GM21723 (cell line): ENCODE measurements around the gene PROP1.
"Not testable (repeated sequence)": the region's sequence is repeated elsewhere in the genome, so short reads cannot be mapped to it uniquely, and the experiment has no call there.

Source experiments
- ATAC-seq: cut with Tn5 transposase; IDR thresholded peaks from one replicate; pipeline ENCODE4 v1.9.1; 2021; ENCODE audit warnings: mild to moderate bottlenecking, moderate library complexity; ENCODE audit not compliant: unreplicated experiment

PROP1 gene

DNA sequence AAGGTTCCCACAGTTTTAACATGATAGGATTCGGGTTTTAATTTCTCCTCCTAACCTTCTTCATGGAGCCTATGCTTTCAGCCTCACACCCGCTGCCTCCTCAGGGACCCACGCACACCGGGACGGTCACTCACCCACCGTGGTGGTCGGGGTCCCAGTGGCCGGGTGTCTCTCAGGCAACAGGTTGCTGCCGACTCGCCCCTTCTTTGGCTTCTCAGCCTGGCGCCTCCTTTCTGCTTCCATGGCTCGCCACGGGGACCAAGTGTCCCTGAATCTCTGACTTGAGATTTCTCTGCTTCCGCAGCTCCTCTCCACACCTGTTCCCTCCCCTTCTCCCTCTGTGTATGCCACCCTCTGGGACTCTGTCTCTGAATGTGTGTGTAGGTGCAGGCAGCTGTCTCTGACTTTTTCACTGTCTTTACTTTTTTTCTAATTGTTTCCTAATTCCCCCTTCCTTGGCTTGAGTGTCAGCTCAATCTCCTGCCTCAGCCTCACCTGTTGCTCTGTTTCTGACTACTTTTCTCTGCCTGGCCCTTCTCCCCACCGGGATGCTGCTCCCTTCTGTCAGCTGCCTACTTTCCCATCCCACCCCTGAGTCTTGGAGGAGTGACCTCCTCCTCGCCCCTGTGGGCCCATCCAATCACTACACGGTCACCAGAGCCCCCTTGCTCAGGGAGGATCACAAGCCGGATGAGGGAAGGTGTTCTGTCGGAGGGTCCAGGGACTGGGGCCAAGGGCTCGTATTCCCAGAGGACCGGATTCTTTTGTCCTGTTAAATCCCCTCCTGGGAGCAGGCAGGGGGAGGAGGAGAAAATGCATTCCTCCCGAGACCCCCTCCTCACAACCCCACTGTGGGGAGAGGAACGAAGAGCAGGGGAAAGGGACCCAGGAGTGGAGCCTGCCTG is at the start of gene PROP1:
Gene PROP1, minus strand, starts transcription at position 552 of the 905 bp plus-strand sequence. Its CDS starts 309 bp downstream, at position 243.
- ATAC-seq = no peak

DNA sequence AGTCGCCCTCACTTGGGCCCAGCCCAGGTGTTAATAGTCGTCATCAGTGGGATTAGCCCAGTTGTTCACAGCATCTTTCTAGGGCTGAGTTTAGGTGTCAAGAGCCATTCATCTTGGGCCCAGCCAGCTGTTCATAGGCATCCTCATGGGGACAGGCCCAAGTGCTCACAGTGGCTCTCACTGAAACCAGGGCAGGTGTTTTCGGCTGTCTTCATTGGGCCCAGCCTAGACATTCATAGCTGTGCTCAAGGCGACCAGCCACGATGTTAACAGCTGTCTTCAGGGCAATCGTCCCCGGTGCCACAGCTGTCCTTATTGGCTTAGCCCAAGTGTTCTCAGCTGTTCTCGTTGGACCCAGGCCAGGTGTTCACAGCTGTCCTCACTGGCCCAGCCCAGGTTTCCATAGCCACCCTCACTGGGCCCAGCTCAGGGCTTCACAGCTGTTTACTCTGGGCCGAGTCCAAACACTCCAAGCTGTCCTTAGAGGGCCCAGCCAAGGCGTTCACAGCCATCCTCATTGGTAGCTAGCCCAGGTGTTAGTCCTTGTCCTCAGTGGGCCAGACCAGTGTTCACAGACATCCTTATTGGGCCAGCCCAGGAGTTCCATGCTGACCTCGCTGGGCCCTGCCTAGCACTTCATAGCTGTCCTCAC is 23.5 kb upstream of the PROP1 start:
- not testable (repeated sequence) for ATAC-seq

DNA sequence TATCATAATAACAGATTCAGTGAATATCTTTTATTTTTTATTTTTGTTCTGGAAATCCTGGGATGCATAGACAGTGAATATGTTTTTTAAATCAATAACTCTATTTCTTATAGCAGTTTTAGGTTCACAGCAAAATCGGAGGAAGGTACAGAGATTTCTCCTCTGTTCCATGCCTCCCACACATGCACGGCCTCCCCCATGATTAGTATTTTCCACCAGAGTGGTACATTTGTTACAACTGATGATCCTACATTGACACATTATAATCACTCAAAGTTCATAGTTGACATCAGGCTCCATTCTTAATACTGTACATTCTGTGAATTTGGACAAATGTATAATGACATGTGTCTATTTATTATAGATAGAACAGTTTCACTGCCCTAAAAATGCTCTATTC is 16.7 kb upstream of the PROP1 start:
- ATAC-seq = not testable (repeated sequence)

DNA sequence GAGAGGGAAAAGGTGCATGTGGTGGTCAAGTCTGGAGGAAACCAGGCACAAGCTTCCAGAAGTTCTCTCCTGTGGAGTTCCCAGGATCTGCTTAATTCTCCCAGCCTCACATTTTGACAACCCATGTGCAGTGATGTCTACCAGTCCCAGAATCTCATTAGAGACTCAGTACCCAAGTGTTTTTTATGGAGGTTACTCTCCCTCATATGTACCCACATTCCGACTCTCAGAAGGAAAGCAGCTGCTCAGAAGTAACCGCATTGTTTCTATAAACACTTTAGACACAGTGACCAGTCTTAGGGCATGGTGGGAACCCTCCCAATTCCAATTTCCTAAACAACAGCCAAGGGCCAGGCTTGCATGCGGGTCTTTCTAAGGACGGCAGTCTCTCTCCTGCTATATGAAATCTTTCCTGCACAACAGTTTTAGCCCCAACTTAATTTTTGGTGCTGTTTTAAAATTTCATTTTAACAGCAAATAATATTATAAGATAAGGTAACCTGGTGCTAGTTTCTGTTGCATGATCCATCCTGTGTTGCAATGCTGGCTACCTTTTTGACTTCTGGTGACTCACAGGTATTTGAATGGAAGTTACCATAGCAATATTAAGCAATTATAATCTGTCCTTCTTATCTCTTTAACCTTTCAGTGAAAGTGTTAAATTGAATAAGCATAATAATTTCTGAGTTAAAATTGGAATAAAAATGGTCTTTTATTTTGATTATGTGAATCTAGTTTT is 15.9 kb upstream of the PROP1 start:
- ATAC-seq = not testable (repeated sequence)

DNA sequence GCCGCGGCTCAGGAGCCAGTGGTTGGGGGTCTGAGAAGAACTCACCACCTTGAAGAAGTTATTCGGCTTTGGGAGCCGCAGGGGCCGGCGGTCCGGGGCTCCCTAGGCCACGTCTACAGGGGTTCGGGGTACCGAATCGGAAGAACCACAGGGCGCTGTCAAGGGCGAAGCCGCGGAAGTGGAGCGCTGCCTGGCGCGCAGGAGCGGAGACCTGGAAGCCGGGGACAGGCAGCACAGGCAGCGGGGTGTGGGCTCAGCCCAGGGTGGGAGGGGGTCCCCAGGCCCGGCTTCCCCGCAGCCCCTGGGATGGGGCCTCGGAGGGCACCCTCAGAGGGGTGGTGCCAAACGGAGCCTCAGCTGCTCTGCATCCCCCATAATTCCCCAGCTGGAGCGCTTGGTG is 11.2 kb upstream of the PROP1 start:
- not testable (repeated sequence) for ATAC-seq

DNA sequence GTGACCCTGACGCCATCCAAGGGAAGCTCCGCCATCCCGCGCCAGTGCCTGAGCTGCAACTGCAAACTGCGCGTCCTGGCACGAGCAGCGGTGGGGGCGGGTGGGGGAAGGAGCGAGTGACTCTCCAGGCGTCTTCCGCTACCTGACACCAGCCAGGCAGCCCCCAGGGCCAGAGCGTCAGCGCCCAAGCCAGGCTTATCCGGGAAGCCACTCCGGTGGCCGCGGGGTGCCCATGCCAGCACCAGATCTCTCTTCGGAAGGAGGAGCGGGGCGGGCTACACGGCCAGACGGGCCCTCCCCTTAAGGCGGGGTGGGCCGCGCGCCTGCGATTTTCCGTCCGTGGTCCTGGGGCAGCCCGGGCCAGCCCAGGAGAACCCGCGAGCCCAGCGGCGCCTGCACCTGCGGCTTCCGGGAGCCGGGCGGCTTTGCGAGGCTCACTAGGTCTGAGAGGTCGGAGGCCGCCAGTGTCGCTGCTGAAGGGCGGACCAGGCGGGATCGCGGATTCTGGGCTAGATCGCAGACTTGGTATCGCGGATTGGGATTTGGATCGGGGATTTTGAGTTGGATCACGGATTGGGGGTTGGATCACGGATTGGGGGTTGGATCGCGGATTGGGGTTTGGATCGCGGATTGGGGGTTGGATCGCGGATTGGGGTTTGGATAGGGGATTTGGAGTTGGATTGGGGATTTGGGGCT is 10.6 kb upstream of the PROP1 start:
- peak; percentile 83 for ATAC-seq

DNA sequence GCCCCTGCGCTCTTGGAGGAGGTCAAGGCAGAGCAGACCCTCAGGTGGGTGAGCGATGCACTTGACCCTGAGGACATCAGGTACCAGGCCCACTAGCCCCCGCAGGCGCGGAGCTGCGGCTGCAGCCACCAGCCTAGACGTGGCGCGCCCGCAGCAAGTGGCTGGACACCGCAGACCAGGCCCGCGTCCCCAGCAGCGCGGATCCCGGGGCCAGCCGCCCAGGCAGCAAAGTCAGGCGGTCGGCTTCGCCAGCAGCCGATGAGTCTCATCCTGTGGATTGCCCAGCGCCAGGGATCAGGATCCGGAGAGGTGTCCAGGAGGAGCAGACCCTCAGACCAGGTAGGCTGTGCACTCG is 10.1 kb upstream of the PROP1 start:
- peak; percentile 48 for ATAC-seq

DNA sequence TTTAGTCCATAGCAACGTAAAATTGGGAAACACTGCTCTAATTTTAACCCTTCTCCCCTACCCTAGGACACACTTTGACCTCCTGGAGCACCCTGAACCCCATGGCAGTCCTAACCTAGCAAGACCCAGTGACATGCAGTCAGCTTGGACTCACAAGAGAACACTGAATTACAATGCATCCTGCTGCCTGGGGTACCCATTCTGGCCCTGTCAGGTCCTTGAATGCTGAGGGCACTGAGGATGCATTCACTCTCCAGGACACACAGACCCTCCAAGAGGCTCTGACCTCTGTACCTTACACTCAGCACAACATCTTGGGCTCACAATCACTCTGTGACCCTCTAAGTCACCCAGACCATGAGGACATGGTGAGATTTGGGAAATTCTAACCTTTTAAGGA is 1.8 kb upstream of the PROP1 start:
- no peak for ATAC-seq

DNA sequence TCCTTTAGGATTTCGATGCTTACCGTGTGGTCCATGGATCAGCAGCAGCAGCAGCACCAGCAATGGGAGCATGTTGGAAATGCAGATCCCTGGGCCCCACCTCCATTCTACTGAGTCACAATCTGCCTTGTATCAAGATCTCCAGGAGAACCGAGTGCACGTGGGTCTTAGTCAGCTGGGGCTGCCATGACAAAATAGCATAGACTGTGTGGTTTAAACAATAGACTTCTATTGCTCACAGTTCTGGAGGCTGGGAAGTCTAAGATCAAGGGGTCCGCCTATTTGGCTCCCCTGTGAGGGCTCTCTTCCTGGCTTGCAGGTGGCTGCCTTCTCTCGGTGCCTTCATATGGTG is 1.3 kb upstream of the PROP1 start:
- ATAC-seq = no peak

DNA sequence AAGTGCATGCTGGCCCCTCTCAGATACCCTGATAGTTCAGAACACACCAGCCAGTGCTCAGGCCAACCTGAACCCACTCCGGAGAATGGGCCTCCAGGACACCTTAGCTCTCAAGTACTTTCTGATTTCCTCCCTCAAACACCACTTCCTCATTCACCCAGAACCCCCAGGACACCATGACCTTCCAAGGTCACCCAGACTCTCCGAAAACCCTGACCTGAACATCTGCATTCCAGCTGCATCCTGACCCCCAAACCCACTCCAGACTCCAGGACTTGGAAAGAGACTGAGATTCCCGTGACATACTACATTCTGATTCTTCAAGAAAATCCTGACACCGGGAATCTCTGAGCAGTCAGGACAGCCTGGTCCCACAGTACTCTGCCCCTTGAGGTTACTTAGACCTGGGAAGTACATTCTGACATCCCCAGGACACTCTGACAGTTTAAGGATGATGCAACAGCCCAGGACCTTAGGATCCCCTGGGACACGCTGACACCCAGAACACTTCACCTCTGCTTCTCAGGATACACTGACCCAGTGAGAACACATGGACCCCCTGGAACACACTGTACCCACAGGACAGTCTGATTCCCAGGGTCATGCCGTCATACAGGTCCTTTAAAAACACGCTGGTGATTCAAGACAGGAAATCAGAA is 747 bp upstream of the PROP1 start:
- ATAC-seq = no peak

DNA sequence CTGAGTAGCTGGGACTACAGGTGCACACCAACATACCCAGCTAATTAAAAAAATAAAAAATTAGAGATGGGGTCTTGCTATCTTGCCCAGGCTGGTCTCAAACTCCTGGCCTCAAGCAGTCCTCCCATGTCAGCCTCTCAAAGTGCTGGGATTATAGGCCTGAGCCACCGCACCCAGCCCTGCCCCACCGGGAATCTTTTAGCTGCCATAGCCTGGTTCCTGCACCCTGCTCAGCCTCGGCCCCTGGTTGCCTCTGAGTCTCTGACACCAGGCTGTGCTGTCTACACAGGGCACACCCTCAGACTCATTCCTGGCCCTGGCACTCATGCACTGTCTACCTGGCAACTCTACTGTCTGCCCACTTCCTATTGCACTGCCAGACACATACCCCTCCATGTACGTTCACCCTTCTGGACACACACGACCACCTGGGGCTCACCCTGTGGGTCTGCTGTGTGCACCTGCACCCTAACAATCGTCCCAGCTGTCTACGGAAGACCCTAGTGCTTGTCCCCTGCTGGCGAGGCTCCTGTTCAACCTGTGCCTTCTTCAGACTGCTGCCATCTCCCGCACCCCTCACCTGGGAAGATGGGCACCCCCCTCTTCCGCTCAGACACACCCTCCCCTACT is 1.4 kb downstream of the PROP1 start:
- ATAC-seq = no peak

DNA sequence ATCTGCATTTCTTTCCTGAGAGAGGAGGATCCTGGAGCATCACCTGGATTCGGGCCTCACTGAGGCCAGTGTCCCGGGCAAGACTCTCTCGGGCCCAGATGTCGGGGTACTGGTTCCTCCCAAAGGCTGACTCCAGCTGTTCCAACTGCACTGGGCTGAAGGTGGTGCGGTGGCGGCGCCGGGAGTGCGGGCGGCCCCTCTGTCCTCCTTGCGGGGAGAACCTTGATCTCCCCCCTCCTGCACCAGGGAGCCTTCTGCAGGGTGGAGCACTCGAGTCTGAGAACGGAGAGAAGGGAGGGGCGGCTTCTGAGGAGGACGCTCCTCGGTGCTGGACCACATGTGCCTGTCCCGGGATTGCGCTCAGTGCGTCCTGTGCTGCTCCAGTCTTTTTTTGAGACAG is 2.0 kb downstream of the PROP1 start:
- ATAC-seq = no peak

DNA sequence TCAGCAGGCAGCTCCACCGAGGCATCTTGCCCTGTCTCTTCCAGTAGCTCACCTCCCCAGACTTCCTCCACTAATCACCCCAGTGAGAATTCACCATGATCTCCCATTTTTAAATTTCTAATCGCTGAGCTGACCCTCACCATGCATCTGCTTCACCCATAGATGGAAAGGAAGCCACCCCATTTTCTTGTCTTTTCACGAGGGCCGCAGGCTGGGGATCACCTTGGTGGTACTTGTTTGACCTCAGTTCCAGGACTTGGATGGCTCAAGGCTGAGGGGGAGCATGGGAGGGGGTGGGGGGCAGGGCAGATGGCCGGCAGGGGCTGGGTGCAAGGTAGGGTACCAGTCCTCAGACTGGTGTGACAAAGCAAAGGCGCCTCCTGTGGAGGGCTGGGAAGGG is 3.6 kb downstream of the PROP1 start:
- no peak for ATAC-seq

DNA sequence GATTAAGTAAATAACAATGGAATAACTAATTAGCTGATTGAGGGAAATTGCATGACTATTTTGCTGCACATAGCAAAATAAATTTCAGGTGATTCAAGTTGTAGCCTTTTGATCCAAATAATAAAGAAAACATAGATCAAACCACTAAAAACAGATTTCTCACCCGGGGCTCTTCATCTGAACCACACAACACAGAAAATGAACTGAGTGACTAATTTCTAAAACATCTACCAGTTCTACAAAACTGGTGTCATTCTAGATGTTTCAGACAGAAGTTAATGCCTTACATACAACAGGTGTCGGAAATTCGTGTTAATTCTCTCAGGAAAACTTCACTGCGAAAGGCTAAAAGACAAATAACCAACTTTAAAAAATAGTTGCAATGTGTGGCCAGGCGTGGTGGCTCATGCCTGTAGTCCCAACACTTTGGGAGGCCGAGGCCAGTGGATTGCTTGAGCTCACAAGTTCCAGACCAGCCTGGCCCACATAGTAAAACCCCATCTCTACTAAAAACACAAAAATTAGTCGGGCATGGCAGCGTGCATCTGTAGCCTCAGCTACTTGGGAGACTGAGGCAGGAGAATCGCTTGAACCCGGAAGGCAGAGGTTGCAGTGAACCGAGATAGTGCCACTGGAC is 6.9 kb downstream of the PROP1 start:
- ATAC-seq = no peak

DNA sequence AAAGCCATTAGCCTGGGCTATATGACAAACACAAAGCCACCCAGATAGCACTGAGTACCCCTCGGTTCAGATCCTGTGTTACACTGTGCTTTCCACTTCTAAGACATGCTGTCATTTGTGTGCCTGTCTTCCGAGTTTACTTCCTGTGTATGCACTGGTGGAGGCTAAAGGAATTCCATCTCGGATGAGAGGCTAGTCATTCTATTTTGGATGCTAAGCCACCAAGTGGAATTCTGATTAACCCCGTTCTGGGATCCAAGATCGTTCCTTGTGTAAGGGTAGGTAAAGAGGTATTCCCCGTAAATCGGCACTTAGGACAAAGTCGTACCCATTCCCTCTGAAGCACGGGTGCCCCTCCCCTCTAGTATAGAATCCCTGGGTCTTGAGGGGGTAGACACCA is 8.7 kb downstream of the PROP1 start:
- no peak for ATAC-seq

DNA sequence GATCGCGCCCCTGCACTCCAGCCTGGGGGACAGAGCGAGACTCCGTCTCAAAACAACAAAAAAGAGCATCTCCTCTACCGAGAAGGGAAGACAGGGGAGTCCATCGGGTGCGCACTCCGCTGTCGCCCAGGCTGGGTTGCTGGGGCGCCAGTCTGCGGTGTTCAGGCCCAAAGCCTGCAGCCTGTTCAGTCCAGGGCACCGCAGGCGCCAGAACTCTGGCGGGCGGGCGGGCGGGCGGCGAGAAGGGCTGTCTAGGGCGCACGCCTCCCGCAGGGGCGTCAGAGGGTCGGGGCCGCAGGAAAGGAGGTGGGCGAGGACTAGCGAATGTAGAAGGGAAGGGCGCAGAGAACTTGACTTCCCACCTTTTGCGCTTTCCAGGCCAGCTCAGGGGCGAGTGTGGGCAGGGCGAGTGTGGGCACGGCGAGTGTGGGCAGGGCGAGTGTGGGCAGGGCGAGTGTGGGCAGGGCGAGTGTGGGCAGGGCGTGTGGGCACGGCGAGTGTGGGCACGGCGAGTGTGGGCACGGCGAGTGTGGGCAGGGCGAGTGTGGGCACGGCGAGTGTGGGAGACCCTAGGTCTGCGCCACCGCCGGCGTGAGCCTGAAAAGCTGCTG is 10.5 kb downstream of the PROP1 start:
- ATAC-seq = no peak

DNA sequence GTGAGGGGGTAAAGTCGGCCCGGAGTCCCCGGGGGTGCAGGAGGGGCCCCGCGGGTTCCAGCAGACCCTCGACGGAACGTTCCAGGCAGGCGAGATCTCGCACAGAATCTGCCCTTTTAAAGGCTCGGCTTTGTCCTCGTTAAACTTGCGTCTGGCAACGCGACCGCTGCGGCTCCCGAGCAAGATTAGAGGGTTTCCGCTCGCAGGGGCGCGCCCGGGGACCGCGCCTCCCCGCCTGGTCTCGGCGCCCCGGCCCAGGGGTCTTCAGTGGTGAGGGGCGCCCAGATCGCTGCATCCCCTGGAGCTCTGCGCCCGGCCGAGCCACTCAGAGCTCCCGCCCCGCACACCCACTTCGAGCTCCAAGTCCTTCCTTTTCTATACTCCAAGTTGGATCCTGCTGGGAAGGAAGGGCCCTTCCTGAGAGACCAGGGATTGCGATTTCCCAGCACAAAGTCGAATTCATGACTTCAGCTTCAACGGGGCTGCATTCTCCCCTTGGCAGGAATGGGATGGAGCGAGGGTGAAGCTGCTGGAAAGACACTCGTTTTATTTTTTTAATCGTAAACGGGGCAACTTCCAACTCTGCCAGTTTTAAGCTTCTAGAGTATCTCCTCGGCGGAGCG is 11.3 kb downstream of the PROP1 start:
- no peak for ATAC-seq

DNA sequence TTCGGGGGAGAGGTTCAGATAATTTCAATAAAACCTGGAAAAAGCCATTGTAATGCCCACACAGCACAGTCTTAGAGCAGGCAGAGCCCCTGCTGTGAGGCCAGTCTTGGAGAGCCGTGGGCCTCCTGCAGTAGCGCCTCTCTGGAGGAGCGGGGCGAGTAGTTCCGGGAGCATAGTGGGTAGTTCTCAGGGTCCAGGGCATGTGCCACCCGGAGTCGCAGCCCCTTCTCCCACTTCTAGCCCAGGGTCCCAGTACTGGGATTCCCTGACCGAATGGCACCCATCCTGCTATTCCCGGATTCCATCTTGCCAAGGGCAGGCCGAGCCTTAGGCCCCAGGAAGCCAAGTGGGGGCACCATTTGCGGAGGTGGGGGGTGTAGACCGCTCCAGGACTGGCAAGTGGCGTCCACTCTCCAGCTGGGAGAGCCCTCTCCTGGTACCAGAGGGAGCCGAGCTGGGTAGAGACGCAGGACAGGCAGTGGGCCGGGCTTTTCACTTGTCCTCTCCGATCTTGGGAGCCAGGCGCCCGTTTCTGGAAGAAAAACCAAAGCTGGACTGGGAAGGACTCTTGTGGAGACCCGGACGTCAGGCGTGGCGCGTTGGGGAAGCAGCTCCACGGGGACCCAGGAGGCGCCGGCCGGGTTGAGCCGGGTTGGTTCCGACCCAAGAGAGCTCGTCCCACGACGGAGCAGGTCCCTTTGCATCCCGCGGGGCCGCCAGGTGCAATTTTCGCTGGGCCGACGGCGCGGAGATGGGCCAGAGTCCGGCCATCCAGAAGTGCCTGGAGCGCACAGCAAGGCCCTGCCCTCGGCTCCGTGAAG is 12.1 kb downstream of the PROP1 start:
- no peak for ATAC-seq
